DOHH2 (cell line): Measurements from ENCODE around the gene TAS2R19.

Source experiments
- H3F3A ChIP-seq: fragments of 200-600 bp; sonication (generic), shearing (Covaris generic); 2 replicates; pipeline ENCODE4 v1.6.0; 2016; ENCODE audit warnings: antibody characterized with exemption, mild to moderate bottlenecking; ENCODE audit not compliant: control insufficient read depth, insufficient read depth
- H3K27ac ChIP-seq: fragments of 200-600 bp; sonication (generic); 2 replicates; pipeline ENCODE4 v1.5.1; 2014; ENCODE audit warnings: low read depth, mild to moderate bottlenecking, low read length, moderate library complexity
- H3K27me3 ChIP-seq: fragments of 200-600 bp; sonication (generic); 2 replicates; pipeline ENCODE4 v1.6.1; 2014; ENCODE audit warnings: mild to moderate bottlenecking, low read length, mixed read lengths; ENCODE audit not compliant: control insufficient read depth
- H3K36me3 ChIP-seq: fragments of 200-600 bp; sonication (generic); 2 replicates; pipeline ENCODE4 v1.6.1; 2014; ENCODE audit warnings: mild to moderate bottlenecking, low read length, moderate library complexity, mixed read lengths; ENCODE audit not compliant: control insufficient read depth
- H3K4me1 ChIP-seq: fragments of 200-600 bp; sonication (generic); 2 replicates; pipeline ENCODE4 v1.6.1; 2014; ENCODE audit warnings: mild to moderate bottlenecking, low read length, mixed read lengths; ENCODE audit not compliant: control insufficient read depth
- H3K4me2 ChIP-seq: fragments of 200-600 bp; sonication (generic); 2 replicates; pipeline ENCODE4 v1.6.0; 2014; ENCODE audit warnings: mild to moderate bottlenecking, low read length, moderate library complexity
- H3K4me3 ChIP-seq: fragments of 200-600 bp; sonication (generic); 2 replicates; pipeline ENCODE4 v1.5.1; 2014; ENCODE audit warnings: mild to moderate bottlenecking, low read length, mixed read lengths
- H3K79me2 ChIP-seq: fragments of 200-600 bp; sonication (generic); 2 replicates; pipeline ENCODE4 v1.6.1; 2014; ENCODE audit warnings: mild to moderate bottlenecking, low read length, mixed read lengths; ENCODE audit not compliant: control insufficient read depth
- H3K9me2 ChIP-seq: fragments of 200-600 bp; sonication (generic); replicated peaks from 2 replicates; pipeline ENCODE4 v1.6.1; 2014; ENCODE audit warnings: mild to moderate bottlenecking, low read length, mixed read lengths; ENCODE audit not compliant: control insufficient read depth
- H3K9me3 ChIP-seq: fragments of 200-600 bp; sonication (generic); 2 replicates; pipeline ENCODE4 v1.6.1; 2014; ENCODE audit warnings: antibody characterized with exemption, low read length, mixed read lengths; ENCODE audit not compliant: control insufficient read depth, insufficient read depth
- H4K20me1 ChIP-seq: fragments of 200-600 bp; sonication (generic); 2 replicates; pipeline ENCODE4 v1.6.0; 2014; ENCODE audit warnings: low read depth, mild to moderate bottlenecking, antibody characterized with exemption, low read length, moderate library complexity; ENCODE audit not compliant: control insufficient read depth, insufficient read depth
- EZH2phosphoT487 ChIP-seq: fragments of 200-600 bp; sonication (generic); IDR thresholded peaks from 2 replicates; pipeline ENCODE4 v1.6.1; 2017; ENCODE audit warnings: borderline replicate concordance, mild to moderate bottlenecking, antibody characterized with exemption, low read length, moderate library complexity, mixed read lengths
- TF ChIP-seq, protein P1 (sequence below): fragments of 200-600 bp; sonication (generic); IDR thresholded peaks from one replicate; pipeline ENCODE4 v1.5.1; 2014; ENCODE audit warnings: antibody characterized with exemption, mild to moderate bottlenecking, low read depth, low read length; ENCODE audit not compliant: poor library complexity, severe bottlenecking

Gene TAS2R19, protein sequence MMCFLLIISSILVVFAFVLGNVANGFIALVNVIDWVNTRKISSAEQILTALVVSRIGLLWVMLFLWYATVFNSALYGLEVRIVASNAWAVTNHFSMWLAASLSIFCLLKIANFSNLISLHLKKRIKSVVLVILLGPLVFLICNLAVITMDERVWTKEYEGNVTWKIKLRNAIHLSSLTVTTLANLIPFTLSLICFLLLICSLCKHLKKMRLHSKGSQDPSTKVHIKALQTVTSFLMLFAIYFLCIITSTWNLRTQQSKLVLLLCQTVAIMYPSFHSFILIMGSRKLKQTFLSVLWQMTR

DNA sequence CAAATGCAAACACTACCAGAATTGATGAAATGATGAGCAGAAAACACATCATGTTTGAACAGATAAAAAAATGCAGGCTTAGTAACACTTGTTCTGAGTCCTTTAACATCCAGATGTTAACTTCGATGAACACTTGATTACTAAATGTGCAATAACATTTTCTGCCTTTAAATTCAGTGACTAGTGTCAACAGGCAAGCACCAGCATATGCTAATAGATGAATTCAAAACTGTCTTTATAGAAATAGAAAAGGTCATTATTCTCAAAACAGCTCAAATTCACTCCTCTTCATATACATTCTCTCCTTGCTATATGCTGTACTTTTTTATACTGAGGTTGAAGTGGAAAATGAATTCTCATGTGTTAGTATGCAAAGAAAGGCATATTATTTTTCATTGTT is at the start of gene TAS2R19:
Gene TAS2R19 (minus strand): TSS at position 101 of the 400 bp plus-strand sequence. CDS start 49 bp downstream, at position 52.
- Histone ChIP-seq H3F3A (no peaks in the 10 kb centered on the region), H3K4me3 (no peak within 1 kb of the TSS), H3K79me2 (no peaks in the 10 kb centered on the region), H3K4me1 (no peaks in the 10 kb centered on the region), H3K9me3 (no peaks in the 10 kb centered on the region), H3K36me3 (no peaks in the 10 kb centered on the region), H3K27ac (no peak within 1 kb of the TSS), H4K20me1 (no peaks in the 10 kb centered on the region), H3K4me2 (no peak within 1 kb of the TSS), H3K27me3 (no peaks in the 10 kb centered on the region), H3K9me2 (no peaks in the 10 kb centered on the region)
- TF ChIP-seq EZH2phosphoT487 = no peak
- TF ChIP-seq, protein P1, sequence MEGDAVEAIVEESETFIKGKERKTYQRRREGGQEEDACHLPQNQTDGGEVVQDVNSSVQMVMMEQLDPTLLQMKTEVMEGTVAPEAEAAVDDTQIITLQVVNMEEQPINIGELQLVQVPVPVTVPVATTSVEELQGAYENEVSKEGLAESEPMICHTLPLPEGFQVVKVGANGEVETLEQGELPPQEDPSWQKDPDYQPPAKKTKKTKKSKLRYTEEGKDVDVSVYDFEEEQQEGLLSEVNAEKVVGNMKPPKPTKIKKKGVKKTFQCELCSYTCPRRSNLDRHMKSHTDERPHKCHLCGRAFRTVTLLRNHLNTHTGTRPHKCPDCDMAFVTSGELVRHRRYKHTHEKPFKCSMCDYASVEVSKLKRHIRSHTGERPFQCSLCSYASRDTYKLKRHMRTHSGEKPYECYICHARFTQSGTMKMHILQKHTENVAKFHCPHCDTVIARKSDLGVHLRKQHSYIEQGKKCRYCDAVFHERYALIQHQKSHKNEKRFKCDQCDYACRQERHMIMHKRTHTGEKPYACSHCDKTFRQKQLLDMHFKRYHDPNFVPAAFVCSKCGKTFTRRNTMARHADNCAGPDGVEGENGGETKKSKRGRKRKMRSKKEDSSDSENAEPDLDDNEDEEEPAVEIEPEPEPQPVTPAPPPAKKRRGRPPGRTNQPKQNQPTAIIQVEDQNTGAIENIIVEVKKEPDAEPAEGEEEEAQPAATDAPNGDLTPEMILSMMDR = no peak

DNA sequence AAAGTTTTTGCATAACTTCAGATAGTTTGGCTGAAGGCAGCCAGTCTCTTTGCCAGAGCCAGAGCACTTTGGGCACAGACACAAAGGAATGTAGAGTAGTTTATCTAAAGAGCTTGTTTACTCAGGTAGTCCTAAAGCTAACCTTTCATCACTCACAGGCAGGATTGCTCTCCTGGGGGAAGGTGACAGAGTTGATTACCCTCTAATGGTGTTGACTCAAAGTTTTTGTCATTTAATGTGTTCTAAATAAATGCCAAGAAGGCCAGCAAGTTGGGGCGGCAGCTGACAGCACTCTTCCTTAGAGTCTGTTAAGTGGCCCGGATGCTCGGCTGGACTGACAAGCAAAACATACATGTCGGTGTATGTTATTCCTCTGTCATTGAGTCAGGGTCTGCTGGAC is 49.0 kb upstream of the TAS2R19 start:
- Histone ChIP-seq H3K9me3 (no peaks in the 10 kb centered on the region), H3F3A (no peaks in the 10 kb centered on the region), H3K4me1 (no peaks in the 10 kb centered on the region), H3K27me3 (no peaks in the 10 kb centered on the region), H3K79me2 (no peaks in the 10 kb centered on the region), H3K4me2 (no peak overlapping the region), H4K20me1 (no peaks in the 10 kb centered on the region), H3K4me3 (no peak overlapping the region), H3K27ac (no peak overlapping the region), H3K36me3 (no peaks in the 10 kb centered on the region), H3K9me2 (no peaks in the 10 kb centered on the region)
- no peak for TF ChIP-seq EZH2phosphoT487
- TF ChIP-seq, protein P1 = no peak

DNA sequence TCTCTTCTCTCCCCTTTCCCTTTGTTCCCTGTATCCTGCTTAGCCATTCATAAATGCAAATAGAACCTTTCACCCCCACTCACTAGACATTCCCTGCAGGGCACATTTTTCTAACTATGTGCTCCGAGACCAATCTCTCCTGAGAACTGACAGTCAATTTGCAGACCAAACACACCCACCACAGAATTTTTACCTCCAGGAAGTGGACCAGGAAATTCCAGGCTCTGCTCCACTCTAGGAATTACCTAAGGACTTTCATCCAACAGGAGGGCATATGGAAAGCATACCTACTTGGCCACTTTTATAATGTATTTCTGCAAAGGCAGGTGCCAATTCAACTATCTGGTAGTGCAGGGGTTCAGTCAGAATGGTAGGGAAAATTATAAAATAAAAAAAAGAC is 48.6 kb upstream of the TAS2R19 start:
- no peak overlapping the region for H3K4me2 ChIP-seq
- H4K20me1 ChIP-seq = no peaks in the 10 kb centered on the region
- no peaks in the 10 kb centered on the region for H3K9me3 ChIP-seq
- H3K4me1 ChIP-seq = no peaks in the 10 kb centered on the region
- H3K27me3 ChIP-seq = no peaks in the 10 kb centered on the region
- H3K79me2 ChIP-seq = no peaks in the 10 kb centered on the region
- H3K27ac ChIP-seq = no peak overlapping the region
- TF ChIP-seq EZH2phosphoT487 = no peak
- TF ChIP-seq, protein P1 = no peak
- H3K9me2 ChIP-seq = no peaks in the 10 kb centered on the region
- no peaks in the 10 kb centered on the region for H3F3A ChIP-seq
- H3K4me3 ChIP-seq = no peak overlapping the region
- H3K36me3 ChIP-seq = no peaks in the 10 kb centered on the region
